ENCODE measurements around the gene DLX3.

DNA sequence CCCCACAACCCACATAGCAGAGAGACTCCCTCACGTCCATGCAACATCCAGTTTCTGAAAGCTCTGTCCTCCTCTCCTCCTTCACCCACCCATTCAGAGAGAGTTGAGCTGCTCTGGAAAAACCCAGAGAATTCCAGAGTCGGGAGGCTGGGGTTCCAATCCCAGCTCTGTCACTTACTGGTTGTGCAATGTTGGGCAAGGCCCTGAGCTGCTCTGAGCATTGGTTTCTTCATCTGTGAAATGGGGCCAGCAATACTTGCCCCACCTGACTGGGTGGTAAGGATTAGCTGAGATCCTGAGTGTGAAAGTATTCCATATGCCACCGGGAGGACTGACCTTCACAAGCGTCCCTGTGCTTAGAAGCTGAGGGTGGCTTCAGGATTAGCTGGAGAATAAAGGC lies 38.2 kb downstream of the DLX3 start:
- TF ChIP-seq, protein P1, sequence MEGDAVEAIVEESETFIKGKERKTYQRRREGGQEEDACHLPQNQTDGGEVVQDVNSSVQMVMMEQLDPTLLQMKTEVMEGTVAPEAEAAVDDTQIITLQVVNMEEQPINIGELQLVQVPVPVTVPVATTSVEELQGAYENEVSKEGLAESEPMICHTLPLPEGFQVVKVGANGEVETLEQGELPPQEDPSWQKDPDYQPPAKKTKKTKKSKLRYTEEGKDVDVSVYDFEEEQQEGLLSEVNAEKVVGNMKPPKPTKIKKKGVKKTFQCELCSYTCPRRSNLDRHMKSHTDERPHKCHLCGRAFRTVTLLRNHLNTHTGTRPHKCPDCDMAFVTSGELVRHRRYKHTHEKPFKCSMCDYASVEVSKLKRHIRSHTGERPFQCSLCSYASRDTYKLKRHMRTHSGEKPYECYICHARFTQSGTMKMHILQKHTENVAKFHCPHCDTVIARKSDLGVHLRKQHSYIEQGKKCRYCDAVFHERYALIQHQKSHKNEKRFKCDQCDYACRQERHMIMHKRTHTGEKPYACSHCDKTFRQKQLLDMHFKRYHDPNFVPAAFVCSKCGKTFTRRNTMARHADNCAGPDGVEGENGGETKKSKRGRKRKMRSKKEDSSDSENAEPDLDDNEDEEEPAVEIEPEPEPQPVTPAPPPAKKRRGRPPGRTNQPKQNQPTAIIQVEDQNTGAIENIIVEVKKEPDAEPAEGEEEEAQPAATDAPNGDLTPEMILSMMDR (conservative IDR thresholded peaks at IDR 0.05; ENCODE audit: low read length), result no peak
- TF ChIP-seq EZH2phosphoT487 (IDR thresholded peaks at IDR 0.05; ENCODE audit: borderline replicate concordance, low read depth, low read length), result no peak
